ENCODE data around the gene GINS2. TPM values are rescaled to one million over a fixed set of nuclear protein-coding genes. Genes with fewer than 3 reads are reported as not detected.
A peak's percentile ranks its signal among the peaks of the same experiment; 100 is the strongest.

Gene GINS2
- total RNA-seq, 1 experiment from 2014 or later, result 52.7 TPM

- Histone ChIP-seq H2AK5ac (ENCODE audit: insufficient read length, low read length) (no peak overlapping the region), H3K14ac (ENCODE audit: insufficient read depth, low read length) (no peak overlapping the region), H4K20me1 (ENCODE audit: control insufficient read depth, insufficient read depth, insufficient read length) (peaks cover 2% of the 10 kb centered on the region), H3K9me3 (ENCODE audit: control insufficient read depth, low read depth, low read length) (no peaks in the 10 kb centered on the region), H3K4ac (ENCODE audit: low read depth, low read length) (no peak overlapping the region), H2BK12ac (ENCODE audit: insufficient read length, low read depth, low read length) (no peak overlapping the region), H4K8ac (replicated peaks; ENCODE audit: insufficient read length, low read depth, low read length) (no peak overlapping the region), H4K5ac (ENCODE audit: insufficient read length, low read depth, low read length) (no peak overlapping the region), H3K4me2 (ENCODE audit: insufficient read depth, insufficient read length, low read length) (no peak overlapping the region), H3K23me2 (ENCODE audit: insufficient read length, low read depth, low read length, poor library complexity, severe bottlenecking) (no peaks in the 10 kb centered on the region), H2BK5ac (ENCODE audit: insufficient read length, low read length) (no peak overlapping the region), H3K27ac (ENCODE audit: insufficient read length, low read depth, low read length) (no peak overlapping the region), H3K79me2 (ENCODE audit: insufficient read depth, low read length) (no peaks in the 10 kb centered on the region), H3K56ac (ENCODE audit: insufficient read length, low read depth, low read length) (no peak overlapping the region), H3K23ac (ENCODE audit: insufficient read length, low read depth, low read length) (no peak overlapping the region), H4K91ac (ENCODE audit: insufficient read length, low read depth, low read length) (no peak overlapping the region), H3K27me3 (ENCODE audit: insufficient read depth, low read length) (no peaks in the 10 kb centered on the region), H2AFZ (ENCODE audit: low read length) (no peak overlapping the region), H3K9ac (ENCODE audit: extremely low read depth, insufficient read length, low read length) (no peak overlapping the region), H2BK120ac (ENCODE audit: low read depth, low read length, poor library complexity, severe bottlenecking) (no peak overlapping the region), H2BK20ac (ENCODE audit: low read depth, low read length, poor library complexity, severe bottlenecking) (no peak overlapping the region), H3K18ac (ENCODE audit: insufficient read length, low read depth, low read length) (no peak overlapping the region), H3K4me1 (ENCODE audit: insufficient read depth, low read length) (no peaks in the 10 kb centered on the region), H2BK15ac (ENCODE audit: low read depth, low read length) (no peak overlapping the region), H3T11ph (ENCODE audit: low read length) (no peak overlapping the region), H3K79me1 (ENCODE audit: insufficient read depth, low read depth, low read length, poor library complexity, severe bottlenecking) (no peaks in the 10 kb centered on the region)
- TF ChIP-seq, protein P1, sequence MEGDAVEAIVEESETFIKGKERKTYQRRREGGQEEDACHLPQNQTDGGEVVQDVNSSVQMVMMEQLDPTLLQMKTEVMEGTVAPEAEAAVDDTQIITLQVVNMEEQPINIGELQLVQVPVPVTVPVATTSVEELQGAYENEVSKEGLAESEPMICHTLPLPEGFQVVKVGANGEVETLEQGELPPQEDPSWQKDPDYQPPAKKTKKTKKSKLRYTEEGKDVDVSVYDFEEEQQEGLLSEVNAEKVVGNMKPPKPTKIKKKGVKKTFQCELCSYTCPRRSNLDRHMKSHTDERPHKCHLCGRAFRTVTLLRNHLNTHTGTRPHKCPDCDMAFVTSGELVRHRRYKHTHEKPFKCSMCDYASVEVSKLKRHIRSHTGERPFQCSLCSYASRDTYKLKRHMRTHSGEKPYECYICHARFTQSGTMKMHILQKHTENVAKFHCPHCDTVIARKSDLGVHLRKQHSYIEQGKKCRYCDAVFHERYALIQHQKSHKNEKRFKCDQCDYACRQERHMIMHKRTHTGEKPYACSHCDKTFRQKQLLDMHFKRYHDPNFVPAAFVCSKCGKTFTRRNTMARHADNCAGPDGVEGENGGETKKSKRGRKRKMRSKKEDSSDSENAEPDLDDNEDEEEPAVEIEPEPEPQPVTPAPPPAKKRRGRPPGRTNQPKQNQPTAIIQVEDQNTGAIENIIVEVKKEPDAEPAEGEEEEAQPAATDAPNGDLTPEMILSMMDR (conservative IDR thresholded peaks at IDR 0.05), result no peak
- peaks cover 4% of the 10 kb centered on the region in 2 experiments; a peak in 3 of 4 replicates for H3K4me1 Mint-ChIP-seq
- H3K36me3 Mint-ChIP-seq (ENCODE audit: insufficient read depth in 1 of 3, low read depth in 3 of 3), result peaks cover 59 to 92% (median 91%) of the 10 kb centered on the region in 3 experiments
- H3K4me3 Mint-ChIP-seq, result no peak overlapping the region
- H3K27me3 Mint-ChIP-seq (ENCODE audit: low read depth), result no peaks in the 10 kb centered on the region; the same call in 1 of the 2 replicates
- no peaks in the 10 kb centered on the region for H3K9me3 Mint-ChIP-seq
- DNase-seq, result no peak
- no CpG with 5 or more reads among the region's 12 CpGs for whole genome bisulfite sequencing (ENCODE audit: extremely low coverage, insufficient read length, low lambda C conversion rate)
- 0 out of 7 replicates have a peak overlapping the region, but pooled peaks of 1 of the 3 experiments have one; percentile 28 for H3K27ac Mint-ChIP-seq
Measured at GRCh38 chr16:85663891-85664321, 24.8 kb downstream of the GINS2 start.
